HepG2 (cell line): ENCODE data around the gene FXN. TPM values are rescaled to one million over a fixed set of nuclear protein-coding genes. Genes with fewer than 3 reads are reported as not detected.

Experiments
- ATAC-seq: fragments of 200-7000 bp; cut with Tn5 transposase; 3 replicates; pipeline ENCODE4 v1.9.1; 2020; ENCODE audit warnings: mild to moderate bottlenecking, moderate library complexity
- BruUV-seq: library from RNA; stranded (reverse); fragments of 400-500 nt; replicated peaks from 2 replicates; lab custom pipeline; 2021; lab: Mats Ljungman, UMichigan
- CTCF ChIA-PET: fragments of 300-600 bp; formaldehyde crosslinking; extraction: SDS; loops from one replicate; lab custom pipeline; 2021; ENCODE audit warnings: low total read pairs, inconsistent platforms, low intra/inter-chr PET ratio; lab: Yijun Ruan, JAX
- POLR2A ChIA-PET: fragments of 350-600 bp; sonication (Branson Sonifier 250); formaldehyde crosslinking; loops from one replicate; lab custom pipeline; 2020; ENCODE audit warnings: antibody characterized with exemption, inconsistent platforms; lab: Yijun Ruan, JAX
- DNase-seq: peaks from one replicate; pipeline ENCODE4 v3.0.0-alpha.2; 2015; ENCODE audit warnings: low spot score
- FAIRE-seq: peaks from 3 replicates; lab custom pipeline; 2011; peaks lifted over from hg19 to GRCh38; lab: Jason Lieb, UNC
- H2AFZ ChIP-seq: one replicate; pipeline ENCODE4 v1.6.1; 2011; ENCODE audit warnings: low read length, inconsistent platforms
- H3K27ac ChIP-seq: fragments of 300-600 bp; 3 replicates; pipeline ENCODE4 v1.8.0; 2011; ENCODE audit warnings: mixed run types, mild to moderate bottlenecking, mixed read lengths, low read length, inconsistent platforms; ENCODE audit not compliant: insufficient read depth; ENCODE audit errors: extremely low read length
- H3K27me3 ChIP-seq, 2 experiments: fragments of 200-600 bp in 1 of 2; 2 replicates in 1 of 2; 3 replicates in 1 of 2; pipeline versions ENCODE4 v1.6.0 to v1.8.0; 2011; ENCODE audit warnings: low read length in 2 of 2, mild to moderate bottlenecking in 2 of 2, moderate library complexity in 2 of 2, inconsistent platforms in 1 of 2; ENCODE audit not compliant: insufficient read depth in 2 of 2, control insufficient read depth in 1 of 2
- H3K36me3 ChIP-seq, 2 experiments: fragments of 200-600 bp in 1 of 2; replicated peaks in 1 of 2; 2 replicates in 1 of 2; 3 replicates in 1 of 2; pipeline versions ENCODE4 v1.5.1 to v1.8.0; 2011; ENCODE audit warnings: low read length in 2 of 2, inconsistent platforms in 1 of 2; ENCODE audit not compliant: insufficient read depth in 2 of 2, control insufficient read depth in 1 of 2
- H3K4me1 ChIP-seq: 2 replicates; pipeline ENCODE4 v1.5.1; 2012; ENCODE audit warnings: low read length, inconsistent platforms; ENCODE audit not compliant: insufficient read depth
- H3K4me2 ChIP-seq: 2 replicates; pipeline ENCODE4 v1.6.0; 2011; ENCODE audit warnings: low read depth, low read length, inconsistent platforms
- H3K4me3 ChIP-seq, 3 experiments: fragments of 200-600 bp in 1 of 3; sonication (generic), shearing (Covaris generic) in 1 of 3; replicated peaks in 1 of 3; 2 replicates each; pipeline ENCODE4 v1.5.1; 2011 to 2016; ENCODE audit warnings: low read length in 3 of 3, inconsistent platforms in 2 of 3, low read depth in 2 of 3, mild to moderate bottlenecking in 2 of 3, control low read depth in 1 of 3, mixed read lengths in 1 of 3; ENCODE audit not compliant: insufficient read depth in 1 of 3
- H3K79me2 ChIP-seq: one replicate; pipeline ENCODE4 v1.6.1; 2011; ENCODE audit warnings: low read length, inconsistent platforms; ENCODE audit not compliant: insufficient read depth
- H3K9ac ChIP-seq: 2 replicates; pipeline ENCODE4 v1.6.0; 2011; ENCODE audit warnings: mild to moderate bottlenecking, low read depth, low read length, inconsistent platforms; ENCODE audit not compliant: insufficient read depth
- H3K9me3 ChIP-seq: 2 replicates; pipeline ENCODE4 v1.5.1; 2012; ENCODE audit warnings: mild to moderate bottlenecking, low read length
- H4K20me1 ChIP-seq: 2 replicates; pipeline ENCODE4 v1.6.0; 2011; ENCODE audit warnings: inconsistent platforms, mild to moderate bottlenecking, low read length, moderate library complexity; ENCODE audit not compliant: insufficient read depth
- ETV6 ChIP-seq: sonication (generic); formaldehyde crosslinking; conservative IDR thresholded peaks from 2 replicates; pipeline ENCODE4 v1.4.0; 2020; ENCODE audit warnings: missing genetic modification reagents
- FLYWCH1 ChIP-seq: sonication (generic); formaldehyde crosslinking; IDR thresholded peaks from 2 replicates; pipeline ENCODE4 v1.8.1; 2023; ENCODE audit warnings: mild to moderate bottlenecking, missing genetic modification reagents
- HOXA3 ChIP-seq: sonication (generic); formaldehyde crosslinking; IDR thresholded peaks from 2 replicates; pipeline ENCODE4 v1.5.0; 2020; ENCODE audit warnings: missing genetic modification reagents
- KDM5B ChIP-seq: sonication (generic); formaldehyde crosslinking; IDR thresholded peaks from 2 replicates; pipeline ENCODE4 v1.4.0; 2020; ENCODE audit warnings: missing genetic modification reagents, mild to moderate bottlenecking, borderline replicate concordance
- KLF11 ChIP-seq: IDR thresholded peaks from 2 replicates; pipeline ENCODE4 v1.6.1; 2016; ENCODE audit warnings: missing compliant biosample characterization
- MAFG ChIP-seq: sonication (generic); formaldehyde crosslinking; IDR thresholded peaks from 2 replicates; pipeline ENCODE4 v1.5.1; 2020; ENCODE audit warnings: mild to moderate bottlenecking, missing genetic modification reagents
- MZF1 ChIP-seq: sonication (generic); formaldehyde crosslinking; IDR thresholded peaks from 2 replicates; pipeline ENCODE4 v1.8.1; 2023; ENCODE audit warnings: mild to moderate bottlenecking, missing genetic modification reagents, borderline replicate concordance
- PLRG1 ChIP-seq: fragments of 450-650 bp; conservative IDR thresholded peaks from 2 replicates; pipeline ENCODE4 v1.6.1; 2016
- SAFB2 ChIP-seq: sonication (generic); formaldehyde crosslinking; IDR thresholded peaks from 2 replicates; pipeline ENCODE4 v1.5.1; 2020; ENCODE audit warnings: missing genetic modification reagents, low read depth, mild to moderate bottlenecking, borderline replicate concordance
- ZFYVE20 ChIP-seq: sonication (generic); formaldehyde crosslinking; IDR thresholded peaks from 2 replicates; pipeline ENCODE4 v1.8.0; 2023; ENCODE audit warnings: low read depth, mild to moderate bottlenecking, moderate library complexity, missing genetic modification reagents, borderline replicate concordance
- WGBS: methylation state at CpG from one replicate; pipeline ENCODE4 v1.1.6; 2017; ENCODE audit warnings: low lambda C conversion rate; 5-methylcytosine and 5-hydroxymethylcytosine counted together
- in situ Hi-C: cut with HindIII; loops from 2 replicates; pipeline ENCODE4 v1.10.0; 2017; ENCODE audit warnings: low pct_unique_long_range_greater_than_20kb; ENCODE audit not compliant: extremely low pct_ligation_motif_present
- intact Hi-C: fragments of 100-400 bp; cut with micrococcal nuclease; formaldehyde crosslinking; loops from one replicate; pipeline ENCODE4 v1.10.0; 2022; ENCODE audit not compliant: unreplicated experiment
- polyA plus RNA-seq, 8 experiments: library from polyadenylated mRNA; depleted of rRNA in 3 of 8; stranded (reverse) in 7 of 8; unstranded in 1 of 8; fragments of >200 nt; fragmentation: Illumina TruSeq in 4 of 8; extraction: Trizol in 4 of 8; gene quantifications; 2 replicates each; pipeline versions ENCODE4 v1.2.1 to v1.2.3, GENCODE V29; 2011 to 2016; ENCODE audit warnings: low read depth in 4 of 8, missing spikeins in 1 of 8, mixed read lengths in 1 of 8; ENCODE audit not compliant: insufficient read depth in 1 of 8
- total RNA-seq, 5 experiments: library from RNA; depleted of rRNA; stranded (reverse); fragments of >200 nt; fragmentation: Illumina TruSeq; extraction: Trizol; gene quantifications; 2 replicates each; pipeline ENCODE4 v1.2.3, GENCODE V29; 2016; ENCODE audit warnings: low read depth in 1 of 5
- TF ChIP-seq, protein P1 (sequence below), 2 experiments: sonication (generic) in 1 of 2; formaldehyde crosslinking in 1 of 2; IDR thresholded peaks; 2 replicates each; pipeline versions ENCODE4 v1.4.0 to v1.6.1; 2016 to 2020; ENCODE audit warnings: borderline replicate concordance in 1 of 2, low read depth in 1 of 2, mild to moderate bottlenecking in 1 of 2, missing genetic modification reagents in 1 of 2
- TF ChIP-seq, protein P2 (sequence below): IDR thresholded peaks from 2 replicates; pipeline ENCODE4 v1.6.1; 2016

Gene FXN
- total and polyA plus RNA-seq, 2 of the 13 experiments (the other 11 are each of a cell fraction or from before 2014, with no cell fraction given): 24.1 to 26.0 TPM

DNA sequence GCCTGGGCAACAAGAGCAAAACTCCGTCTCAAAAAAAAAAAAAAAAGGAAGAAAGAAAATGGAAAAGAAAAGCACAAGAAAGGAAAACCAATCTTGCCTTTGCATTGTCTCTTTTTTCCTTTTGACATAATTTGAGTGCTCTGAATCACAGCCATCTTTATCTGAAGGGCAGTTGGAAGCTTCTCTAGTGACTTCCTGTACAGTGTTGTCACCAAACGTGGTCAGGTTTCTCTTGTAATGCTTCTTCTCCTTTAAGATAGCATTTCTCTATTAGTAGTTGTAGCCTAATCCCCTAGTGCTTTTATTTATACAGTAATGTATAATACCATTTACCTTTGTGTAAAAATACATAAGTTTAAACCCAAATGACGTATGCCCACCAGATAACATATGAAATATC, 39.8 kb upstream of the FXN start:
- 93% methylated on average over 3 of the region's 3 CpGs for WGBS
- FAIRE-seq (no peak), ATAC-seq (no peak), DNase-seq (no peak)
- H3K27ac ChIP-seq: no peak overlapping the region
- H3K9me3 ChIP-seq: no peaks in the 10 kb centered on the region
- BruUV-seq: no TSS peak
- ChIA-PET CTCF (interaction anchor here (1.2 kb wide), 1 partner anchor 411 kb away, joined by 4 read pairs; no protein-coding TSS in a partner anchor), POLR2A (no interaction called here)
- intact Hi-C loops: no loop called here
- H3K79me2 ChIP-seq: no peaks in the 10 kb centered on the region
- H3K36me3 ChIP-seq: peaks cover 3 to 17% of the 10 kb centered on the region in 2 experiments; a peak in 3 of 5 replicates
- no peaks in the 10 kb centered on the region for H3K27me3 ChIP-seq
- H3K9ac ChIP-seq: no peak overlapping the region
- in situ Hi-C loops: no loop called here
- H4K20me1 ChIP-seq: no peaks in the 10 kb centered on the region
- no peak overlapping the region for H3K4me3 ChIP-seq
- no peak overlapping the region for H3K4me2 ChIP-seq
- H3K4me1 ChIP-seq: peaks cover 7% of the 10 kb centered on the region; the same call in 1 of the 2 replicates
- no peak for TF ChIP-seq FLYWCH1 (CRISPR knock-in tag)
- TF ChIP-seq MZF1 (CRISPR knock-in tag): no peak
- TF ChIP-seq ETV6: no peak
- no peak for TF ChIP-seq KDM5B (CRISPR knock-in tag)
- no peak for TF ChIP-seq HOXA3 (CRISPR knock-in tag)
- no peak for TF ChIP-seq PLRG1
- TF ChIP-seq, protein P1, sequence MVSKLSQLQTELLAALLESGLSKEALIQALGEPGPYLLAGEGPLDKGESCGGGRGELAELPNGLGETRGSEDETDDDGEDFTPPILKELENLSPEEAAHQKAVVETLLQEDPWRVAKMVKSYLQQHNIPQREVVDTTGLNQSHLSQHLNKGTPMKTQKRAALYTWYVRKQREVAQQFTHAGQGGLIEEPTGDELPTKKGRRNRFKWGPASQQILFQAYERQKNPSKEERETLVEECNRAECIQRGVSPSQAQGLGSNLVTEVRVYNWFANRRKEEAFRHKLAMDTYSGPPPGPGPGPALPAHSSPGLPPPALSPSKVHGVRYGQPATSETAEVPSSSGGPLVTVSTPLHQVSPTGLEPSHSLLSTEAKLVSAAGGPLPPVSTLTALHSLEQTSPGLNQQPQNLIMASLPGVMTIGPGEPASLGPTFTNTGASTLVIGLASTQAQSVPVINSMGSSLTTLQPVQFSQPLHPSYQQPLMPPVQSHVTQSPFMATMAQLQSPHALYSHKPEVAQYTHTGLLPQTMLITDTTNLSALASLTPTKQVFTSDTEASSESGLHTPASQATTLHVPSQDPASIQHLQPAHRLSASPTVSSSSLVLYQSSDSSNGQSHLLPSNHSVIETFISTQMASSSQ (IDR thresholded peaks at IDR 0.05; ENCODE audit: low read depth): no peak
- TF ChIP-seq, protein P1 (CRISPR knock-in tag; IDR thresholded peaks at IDR 0.05; ENCODE audit: borderline replicate concordance): no peak
- TF ChIP-seq KLF11 (CRISPR knock-in tag): no peak
- TF ChIP-seq ZFYVE20 (CRISPR knock-in tag): no peak
- TF ChIP-seq, protein P2, sequence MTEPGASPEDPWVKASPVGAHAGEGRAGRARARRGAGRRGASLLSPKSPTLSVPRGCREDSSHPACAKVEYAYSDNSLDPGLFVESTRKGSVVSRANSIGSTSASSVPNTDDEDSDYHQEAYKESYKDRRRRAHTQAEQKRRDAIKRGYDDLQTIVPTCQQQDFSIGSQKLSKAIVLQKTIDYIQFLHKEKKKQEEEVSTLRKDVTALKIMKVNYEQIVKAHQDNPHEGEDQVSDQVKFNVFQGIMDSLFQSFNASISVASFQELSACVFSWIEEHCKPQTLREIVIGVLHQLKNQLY (CRISPR knock-in tag): no peak
- no peak for TF ChIP-seq SAFB2
- TF ChIP-seq MAFG (CRISPR knock-in tag): no peak
- H2AFZ ChIP-seq: no peak overlapping the region
